HG03159 (cell line): ENCODE measurements around the gene OR5M8.

Experiments
- ATAC-seq: cut with Tn5 transposase; IDR thresholded peaks from one replicate; pipeline ENCODE4 v1.9.1; 2021; ENCODE audit warnings: mild to moderate bottlenecking, moderate library complexity; ENCODE audit not compliant: unreplicated experiment

OR5M8 gene

GRCh38 chr11:56491270-56491669, at the start of gene OR5M8:
Gene OR5M8, minus strand, starts transcription at chr11:56491370. Its CDS starts 0 bp downstream, at chr11:56491370.
- no peak for ATAC-seq

DNA sequence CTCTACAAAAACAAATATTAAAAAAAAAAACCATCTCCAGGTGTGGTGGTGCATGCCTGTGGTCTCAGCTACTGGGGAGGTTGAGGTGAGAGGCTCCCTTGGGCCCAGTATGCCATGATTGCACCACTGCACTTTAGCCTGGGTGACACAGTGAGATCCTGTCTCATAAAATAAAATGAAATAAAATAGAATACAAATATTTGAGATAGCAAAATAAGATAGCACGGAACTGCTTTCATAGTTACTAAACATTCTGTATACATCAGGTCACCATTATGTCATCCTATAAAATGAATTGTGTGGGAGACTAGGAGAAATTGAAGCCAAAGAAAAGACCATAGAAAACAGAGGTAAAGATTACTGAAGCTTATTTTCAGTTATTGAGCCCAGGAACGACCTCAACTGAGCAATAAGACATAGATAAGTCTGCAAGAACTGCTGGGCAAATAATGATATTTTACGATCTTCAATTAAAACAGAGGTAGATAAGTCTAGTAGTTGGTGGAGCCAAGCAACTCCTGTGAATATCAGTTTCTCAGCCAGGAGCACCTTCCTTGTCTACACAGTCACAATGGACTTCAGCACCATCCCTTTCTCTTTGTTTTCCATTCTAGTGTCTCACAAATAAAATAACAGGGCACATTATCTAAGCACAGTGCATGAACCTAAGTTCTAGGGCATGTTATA, 42.0 kb upstream of the OR5M8 start:
- no peak for ATAC-seq

DNA sequence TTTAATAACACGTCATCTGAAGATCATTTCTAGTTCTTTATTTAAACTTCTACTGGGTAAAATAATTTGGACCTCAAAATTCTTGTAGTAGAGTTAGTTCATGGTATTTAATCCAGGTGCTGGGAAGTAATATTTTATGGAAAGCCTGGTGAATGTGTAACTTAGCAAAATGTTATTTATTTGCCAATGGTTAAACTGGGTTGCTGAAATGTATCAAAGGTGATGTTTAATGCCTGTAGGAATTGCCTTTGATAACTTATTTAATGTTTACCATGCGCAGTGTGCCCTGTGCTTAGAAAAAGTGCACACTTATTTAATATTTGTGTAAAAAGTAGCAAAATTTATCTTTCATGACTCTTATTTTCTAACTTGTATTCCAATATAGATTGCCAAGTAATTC, 40.7 kb upstream of the OR5M8 start:
- no peak for ATAC-seq

DNA sequence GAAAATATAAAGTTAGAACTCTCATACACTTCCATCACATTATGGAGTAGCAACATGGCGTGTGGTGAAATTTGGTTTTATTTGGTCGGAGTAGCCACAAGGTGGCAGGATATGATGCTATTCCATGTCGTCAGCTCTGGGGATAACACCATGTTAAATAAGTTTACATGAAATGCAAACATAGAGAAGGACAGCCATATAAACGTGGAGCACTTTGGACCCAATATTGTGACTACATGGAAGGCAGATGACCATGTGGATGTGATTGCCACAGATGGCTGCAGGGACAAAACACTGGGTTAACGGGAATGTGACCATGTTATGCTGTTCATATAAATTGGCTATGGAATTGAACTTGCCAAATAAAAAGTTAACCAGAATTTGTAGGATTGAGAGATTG, 30.8 kb upstream of the OR5M8 start:
- no peak for ATAC-seq

GRCh38 chr11:56513280-56513679, 22.1 kb upstream of the OR5M8 start:
- no peak for ATAC-seq

DNA sequence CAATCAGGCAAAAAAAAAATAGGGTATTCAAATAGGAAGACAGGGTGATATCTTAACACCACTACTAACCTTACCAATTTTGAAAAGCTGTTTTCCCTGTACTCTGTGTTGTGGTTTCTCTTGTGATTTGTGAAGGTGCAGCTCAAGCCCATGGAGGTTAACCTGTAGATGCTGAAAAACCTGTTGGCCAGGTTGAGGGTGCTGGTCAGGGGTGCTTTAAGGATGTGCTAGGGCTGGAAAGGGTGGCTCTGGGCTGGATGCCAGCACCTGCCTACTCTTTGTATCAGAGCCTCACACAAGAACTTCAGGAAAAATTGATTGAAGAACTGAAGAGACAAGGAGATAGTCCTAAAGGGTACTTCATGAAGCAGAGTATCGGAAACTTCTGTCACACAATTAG, 18.3 kb upstream of the OR5M8 start:
- no peak for ATAC-seq

DNA sequence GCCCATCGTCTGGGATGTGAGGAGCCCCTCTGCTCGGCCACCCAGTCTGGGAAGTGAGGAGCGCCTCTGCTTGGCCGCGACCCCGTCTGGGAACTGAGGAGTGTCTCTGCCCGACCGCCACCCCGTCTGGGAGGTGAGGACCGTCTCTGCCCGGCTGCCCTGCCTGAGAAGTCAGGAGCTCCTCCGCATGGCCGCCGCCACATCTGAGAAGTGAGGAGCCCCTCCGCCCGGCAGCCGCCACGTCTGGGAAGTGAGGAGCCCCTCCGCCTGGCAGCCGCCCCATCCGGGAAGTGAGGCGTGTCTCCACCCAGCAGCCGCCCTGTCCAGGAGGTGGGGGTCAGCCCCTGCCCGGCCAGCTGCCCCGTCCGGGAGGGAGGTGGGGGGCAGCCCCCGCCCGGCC, 5.8 kb upstream of the OR5M8 start:
- ATAC-seq = no peak

- no peak for ATAC-seq
These were observed 3.9 kb upstream of the OR5M8 start for GRCh38 chr11:56495117-56495516.

GRCh38 chr11:56486801-56487200, 4.4 kb downstream of the OR5M8 start:
- ATAC-seq = no peak

- ATAC-seq = no peak
These were observed 16.4 kb downstream of the OR5M8 start for GRCh38 chr11:56474729-56475235.

DNA sequence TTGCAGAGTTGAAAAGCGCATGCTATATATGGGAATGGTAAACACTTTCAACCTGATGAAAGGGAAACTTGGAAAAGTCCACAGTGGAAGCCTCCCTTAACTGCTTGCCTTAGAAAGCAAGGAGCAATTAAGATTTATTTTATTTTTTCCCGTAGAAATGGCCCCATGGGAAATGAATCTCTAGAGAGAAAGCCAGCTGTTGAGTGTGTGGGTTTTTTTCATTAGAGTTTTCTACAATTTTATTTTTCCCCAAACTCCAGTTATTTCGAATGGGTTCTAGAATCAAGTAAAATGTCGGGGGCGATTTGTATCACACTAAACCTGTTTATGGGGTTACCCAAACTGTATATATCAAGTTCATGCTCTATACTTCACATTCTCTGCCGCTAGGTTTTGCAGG, 17.9 kb downstream of the OR5M8 start, which contains the start of gene OR5M3:
TSS of gene OR5M3 (minus strand) at position 101 of the 400 bp plus-strand sequence. CDS start 2,855 bp downstream, outside the sequence.
- ATAC-seq = no peak

- ATAC-seq = no peak
These were observed 34.1 kb downstream of the OR5M8 start for GRCh38 chr11:56457076-56457475.

GRCh38 chr11:56453521-56453920, 37.6 kb downstream of the OR5M8 start:
- ATAC-seq = no peak
